ENCODE results near the gene LLGL1. TPM values are rescaled to one million over a fixed set of nuclear protein-coding genes. Genes with fewer than 3 reads are reported as not detected.
A peak's percentile ranks its signal among the peaks of the same experiment; 100 is the strongest.

Gene LLGL1
- total RNA-seq, 1 experiment from 2014 or later, result 30.2 TPM

DNA sequence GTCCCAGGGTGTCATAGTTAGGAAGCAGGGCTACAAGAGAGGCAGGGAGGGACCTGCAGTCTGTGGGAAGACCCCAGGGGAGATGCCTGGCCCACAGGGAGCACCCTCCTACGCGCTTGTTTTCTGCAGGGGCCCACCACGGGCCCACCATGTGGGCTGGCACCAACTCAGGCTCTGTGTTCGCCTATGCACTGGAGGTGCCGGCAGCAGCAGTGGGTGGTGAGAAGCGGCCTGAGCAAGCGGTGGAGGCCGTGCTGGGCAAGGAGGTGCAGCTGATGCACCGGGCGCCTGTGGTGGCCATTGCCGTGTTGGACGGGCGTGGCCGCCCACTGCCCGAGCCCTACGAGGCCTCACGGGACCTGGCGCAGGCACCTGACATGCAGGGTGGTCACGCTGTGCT is 15.0 kb downstream of the LLGL1 start:
- CTCF ChIA-PET, result no interaction called here
- BruUV-seq (replicated peaks), result no TSS peak
- Histone ChIP-seq H3K27me3 (replicated peaks; ENCODE audit: insufficient read depth, low read depth, low read length, poor library complexity) (no peaks in the 10 kb centered on the region), H3K27ac (ENCODE audit: low read depth, low read length, poor library complexity, severe bottlenecking) (no peak overlapping the region), H3K9me3 (ENCODE audit: low read depth, low read length, poor library complexity, severe bottlenecking) (no peaks in the 10 kb centered on the region), H3K4me3 (ENCODE audit: low read depth, low read length, poor library complexity, severe bottlenecking) (no peak overlapping the region), H3K4me1 (ENCODE audit: insufficient read depth, low read length, poor library complexity, severe bottlenecking) (no peaks in the 10 kb centered on the region), H3K36me3 (ENCODE audit: insufficient read depth, low read length, poor library complexity, severe bottlenecking) (peaks cover 9% of the 10 kb centered on the region)
- POLR2A ChIA-PET (ENCODE audit: low non-redundant PET), result no interaction called here
- DNase-seq (ENCODE audit: low spot score), result no peak
- TF ChIP-seq, protein P1, sequence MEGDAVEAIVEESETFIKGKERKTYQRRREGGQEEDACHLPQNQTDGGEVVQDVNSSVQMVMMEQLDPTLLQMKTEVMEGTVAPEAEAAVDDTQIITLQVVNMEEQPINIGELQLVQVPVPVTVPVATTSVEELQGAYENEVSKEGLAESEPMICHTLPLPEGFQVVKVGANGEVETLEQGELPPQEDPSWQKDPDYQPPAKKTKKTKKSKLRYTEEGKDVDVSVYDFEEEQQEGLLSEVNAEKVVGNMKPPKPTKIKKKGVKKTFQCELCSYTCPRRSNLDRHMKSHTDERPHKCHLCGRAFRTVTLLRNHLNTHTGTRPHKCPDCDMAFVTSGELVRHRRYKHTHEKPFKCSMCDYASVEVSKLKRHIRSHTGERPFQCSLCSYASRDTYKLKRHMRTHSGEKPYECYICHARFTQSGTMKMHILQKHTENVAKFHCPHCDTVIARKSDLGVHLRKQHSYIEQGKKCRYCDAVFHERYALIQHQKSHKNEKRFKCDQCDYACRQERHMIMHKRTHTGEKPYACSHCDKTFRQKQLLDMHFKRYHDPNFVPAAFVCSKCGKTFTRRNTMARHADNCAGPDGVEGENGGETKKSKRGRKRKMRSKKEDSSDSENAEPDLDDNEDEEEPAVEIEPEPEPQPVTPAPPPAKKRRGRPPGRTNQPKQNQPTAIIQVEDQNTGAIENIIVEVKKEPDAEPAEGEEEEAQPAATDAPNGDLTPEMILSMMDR (conservative IDR thresholded peaks at IDR 0.05; ENCODE audit: low read depth, low read length), result no peak
- no peak for TF ChIP-seq EZH2 (IDR thresholded peaks at IDR 0.05; ENCODE audit: borderline replicate concordance, low read depth, low read length, poor library complexity, severe bottlenecking)
- intact Hi-C loops (cut with micrococcal nuclease; ENCODE audit: unreplicated experiment), result no loop called here

GRCh38 chr17:18241229-18241871 is 15.9 kb downstream of the LLGL1 start:
- H3K4me1 ChIP-seq (ENCODE audit: insufficient read depth, low read length, poor library complexity, severe bottlenecking), result no peaks in the 10 kb centered on the region
- DNase-seq (ENCODE audit: low spot score), result no peak
- H3K9me3 ChIP-seq (ENCODE audit: low read depth, low read length, poor library complexity, severe bottlenecking), result no peaks in the 10 kb centered on the region
- no peaks in the 10 kb centered on the region for H3K27me3 ChIP-seq (replicated peaks; ENCODE audit: insufficient read depth, low read depth, low read length, poor library complexity)
- no peak overlapping the region for H3K4me3 ChIP-seq (ENCODE audit: low read depth, low read length, poor library complexity, severe bottlenecking)
- H3K27ac ChIP-seq (ENCODE audit: low read depth, low read length, poor library complexity, severe bottlenecking), result no peak overlapping the region
- POLR2A ChIA-PET (ENCODE audit: low non-redundant PET), result no interaction called here
- peaks cover 16% of the 10 kb centered on the region for H3K36me3 ChIP-seq (ENCODE audit: insufficient read depth, low read length, poor library complexity, severe bottlenecking)
- BruUV-seq (replicated peaks), result no TSS peak
- intact Hi-C loops (cut with micrococcal nuclease; ENCODE audit: unreplicated experiment), result no loop called here
- TF ChIP-seq EZH2 (IDR thresholded peaks at IDR 0.05; ENCODE audit: borderline replicate concordance, low read depth, low read length, poor library complexity, severe bottlenecking), result no peak
- TF ChIP-seq, protein P1 (conservative IDR thresholded peaks at IDR 0.05; ENCODE audit: low read depth, low read length), result no peak
- CTCF ChIA-PET, result no interaction called here

DNA sequence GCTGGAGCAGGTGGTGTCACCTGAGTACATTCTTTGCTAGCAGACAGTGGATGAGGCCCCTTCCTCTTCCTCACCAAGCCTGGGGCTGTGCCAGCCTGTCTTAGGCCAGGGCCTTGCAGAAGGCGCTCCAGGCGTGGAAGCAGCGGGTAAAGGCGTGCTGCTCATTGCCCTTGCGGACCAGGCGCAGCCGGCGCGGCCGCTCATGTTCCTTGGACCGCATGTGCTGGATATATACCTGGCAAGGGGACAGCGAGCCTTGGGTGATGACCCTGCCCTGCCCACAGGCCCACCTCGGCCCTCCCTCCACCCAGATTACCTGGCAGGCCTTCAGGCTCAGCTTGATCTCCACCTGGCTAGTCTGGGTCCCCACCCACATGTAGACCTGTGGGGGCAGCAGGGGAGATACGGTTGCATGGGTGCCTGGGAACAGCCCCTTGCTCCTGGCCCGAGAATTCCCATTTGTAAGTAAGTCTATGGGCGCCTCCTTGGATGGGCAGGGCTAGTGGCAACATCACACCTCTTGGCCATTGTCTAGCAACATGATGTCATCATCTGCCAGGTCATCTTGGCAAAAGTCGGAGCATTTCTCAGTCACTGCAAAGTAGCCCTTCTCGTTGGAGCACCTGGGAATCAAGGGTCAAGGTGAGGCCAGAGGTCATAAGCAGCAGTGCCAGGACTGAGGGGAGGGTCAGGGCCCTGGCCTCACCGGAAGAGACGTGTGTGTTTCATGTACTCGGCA is 19.8 kb downstream of the LLGL1 start:
- POLR2A ChIA-PET (ENCODE audit: low non-redundant PET), result no interaction called here
- intact Hi-C loops (cut with micrococcal nuclease; ENCODE audit: unreplicated experiment), result no loop called here
- DNase-seq (ENCODE audit: low spot score), result no peak
- CTCF ChIA-PET, result no interaction called here
- Histone ChIP-seq H3K4me3 (ENCODE audit: low read depth, low read length, poor library complexity, severe bottlenecking) (no peak overlapping the region), H3K36me3 (ENCODE audit: insufficient read depth, low read length, poor library complexity, severe bottlenecking) (peaks cover 29% of the 10 kb centered on the region), H3K27ac (ENCODE audit: low read depth, low read length, poor library complexity, severe bottlenecking) (no peak overlapping the region), H3K27me3 (replicated peaks; ENCODE audit: insufficient read depth, low read depth, low read length, poor library complexity) (no peaks in the 10 kb centered on the region), H3K4me1 (ENCODE audit: insufficient read depth, low read length, poor library complexity, severe bottlenecking) (no peaks in the 10 kb centered on the region), H3K9me3 (ENCODE audit: low read depth, low read length, poor library complexity, severe bottlenecking) (no peaks in the 10 kb centered on the region)
- TSS peak; percentile 85 for BruUV-seq (replicated peaks)
- TF ChIP-seq EZH2 (IDR thresholded peaks at IDR 0.05; ENCODE audit: borderline replicate concordance, low read depth, low read length, poor library complexity, severe bottlenecking), result no peak
- TF ChIP-seq, protein P1 (conservative IDR thresholded peaks at IDR 0.05; ENCODE audit: low read depth, low read length), result no peak
